Activated naive CD4-positive, alpha-beta T cell (primary cell): ENCODE data around the gene SH3BP5L.

Source experiments
- DNase-seq, 4 experiments: peaks; one replicate each; lab custom pipeline; 2025; lab: John Stamatoyannopoulos, UW

The SH3BP5L gene

DNA sequence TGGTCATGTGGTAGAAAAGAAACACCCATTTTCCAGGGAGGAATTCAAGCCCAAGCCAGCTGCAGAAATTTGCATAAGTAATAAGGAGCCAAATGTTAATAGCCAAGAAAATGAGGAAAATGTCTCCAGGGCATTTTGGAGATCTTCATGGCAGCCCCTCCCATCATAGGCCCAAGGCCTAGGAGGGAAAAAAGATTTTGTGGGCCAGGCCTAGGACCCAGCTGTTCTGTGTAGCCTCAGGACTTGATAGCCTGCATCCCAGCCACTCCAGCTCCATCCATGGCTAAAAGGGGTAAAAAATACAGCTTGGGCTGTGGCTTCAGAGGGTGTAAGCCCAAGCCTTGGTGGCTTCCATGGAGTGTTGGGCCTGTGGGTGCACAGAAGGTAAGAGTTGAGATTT is 48.7 kb downstream of the SH3BP5L start:
- no peak for DNase-seq

- no peak for DNase-seq
These were observed 50.3 kb downstream of the SH3BP5L start for GRCh38 chr1:248775441-248775840.
